H1 (cell line): Measurements from ENCODE around the gene NSD2. TPM values are rescaled to one million over a fixed set of nuclear protein-coding genes. Genes with fewer than 3 reads are reported as not detected.

Source experiments
- CTCF ChIA-PET: fragments of 300-600 bp; sonication (Branson Sonifier 250); formaldehyde crosslinking; loops from one replicate; lab custom pipeline; 2021; ENCODE audit not compliant: partially characterized antibody; lab: Charles Lee
- POLR2A ChIA-PET: fragments of 300-600 bp; sonication (Branson Sonifier 250); formaldehyde crosslinking; loops from one replicate; lab custom pipeline; 2021; ENCODE audit warnings: inconsistent platforms; ENCODE audit not compliant: partially characterized antibody; lab: Charles Lee
- DNase-seq, 2 experiments: peaks; one replicate each; pipeline versions ENCODE4 v3.0.0 to v3.0.0-alpha.2; 2010 to 2022; ENCODE audit warnings: low spot score in 2 of 2, low read depth in 1 of 2, mixed read lengths in 1 of 2
- FAIRE-seq: peaks from 2 replicates; lab custom pipeline; 2011; peaks lifted over from hg19 to GRCh38; lab: Jason Lieb, UNC
- H2AFZ ChIP-seq: 2 replicates; pipeline ENCODE4 v1.8.1; 2012; ENCODE audit warnings: low read length, inconsistent platforms
- H2AK5ac ChIP-seq: 2 replicates; pipeline ENCODE4 v1.6.1; 2013; ENCODE audit warnings: low read depth, low read length
- H2BK120ac ChIP-seq: replicated peaks from 2 replicates; pipeline ENCODE3; 2013; ENCODE audit warnings: low read depth, low read length, inconsistent platforms
- H2BK12ac ChIP-seq: 2 replicates; pipeline ENCODE4 v1.6.1; 2013; ENCODE audit warnings: low read depth, low read length
- H2BK15ac ChIP-seq: 2 replicates; pipeline ENCODE4 v1.6.1; 2013; ENCODE audit warnings: low read length
- H2BK20ac ChIP-seq: 2 replicates; pipeline ENCODE4 v1.6.1; 2013; ENCODE audit warnings: low read length
- H2BK5ac ChIP-seq: 2 replicates; pipeline ENCODE4 v1.6.1; 2013; ENCODE audit warnings: low read depth, low read length
- H3K14ac ChIP-seq: 2 replicates; pipeline ENCODE4 v1.6.1; 2013; ENCODE audit warnings: inconsistent platforms; ENCODE audit not compliant: insufficient read length
- H3K18ac ChIP-seq: 2 replicates; pipeline ENCODE4 v1.6.1; 2013; ENCODE audit warnings: low read length; ENCODE audit errors: extremely low read depth
- H3K23ac ChIP-seq: 2 replicates; pipeline ENCODE4 v1.6.1; 2013; ENCODE audit warnings: inconsistent platforms; ENCODE audit not compliant: insufficient read length
- H3K23me2 ChIP-seq: 2 replicates; pipeline ENCODE4 v1.6.1; 2013; ENCODE audit warnings: low read depth, low read length
- H3K27ac ChIP-seq: 2 replicates; pipeline ENCODE4 v1.6.1; 2011; ENCODE audit warnings: low read depth, low read length, inconsistent platforms
- H3K27me3 ChIP-seq, 4 experiments: replicated peaks in 1 of 4; 1 replicate in 1 of 4; 2 replicates in 3 of 4; pipeline versions ENCODE4 v1.6.1 to v1.8.1; 2011 to 2013; ENCODE audit warnings: low read length in 3 of 4, mild to moderate bottlenecking in 3 of 4, inconsistent platforms in 2 of 4, mixed read lengths in 2 of 4, moderate library complexity in 1 of 4; ENCODE audit not compliant: control insufficient read depth in 3 of 4, insufficient read depth in 3 of 4; ENCODE audit errors: extremely low read depth in 1 of 4
- H3K36me3 ChIP-seq, 4 experiments: 2 replicates each; pipeline versions ENCODE4 v1.6.1 to v1.8.1; 2011 to 2013; ENCODE audit warnings: mild to moderate bottlenecking in 4 of 4, low read length in 3 of 4, moderate library complexity in 2 of 4, control low read depth in 1 of 4, inconsistent platforms in 1 of 4; ENCODE audit not compliant: insufficient read depth in 4 of 4, control insufficient read depth in 2 of 4
- H3K4ac ChIP-seq: replicated peaks from 2 replicates; pipeline ENCODE3; 2013; ENCODE audit warnings: low read length, low read depth, mixed read lengths, inconsistent platforms; ENCODE audit not compliant: insufficient read length
- H3K4me1 ChIP-seq, 4 experiments: replicated peaks in 1 of 4; 1 replicate in 1 of 4; 2 replicates in 3 of 4; pipeline versions ENCODE4 v1.6.1 to v1.8.1; 2011 to 2013; ENCODE audit warnings: low read length in 3 of 4, inconsistent platforms in 2 of 4, mixed read lengths in 1 of 4; ENCODE audit not compliant: insufficient read depth in 4 of 4, control insufficient read depth in 3 of 4
- H3K4me2 ChIP-seq, 2 experiments: 2 replicates each; pipeline versions ENCODE4 v1.6.1 to v1.8.1; 2011 to 2013; ENCODE audit warnings: low read depth in 2 of 2, low read length in 2 of 2, control low read depth in 1 of 2, inconsistent platforms in 1 of 2, mild to moderate bottlenecking in 1 of 2; ENCODE audit not compliant: insufficient read depth in 1 of 2
- H3K4me3 ChIP-seq, 4 experiments: fragments of 200-600, 300-600 bp in 1 of 4; sonication (generic), shearing (Covaris generic), sonication (Bioruptor Twin) in 1 of 4; 2 replicates each; pipeline versions ENCODE4 v1.5.1 to v1.8.1; 2011 to 2016; ENCODE audit warnings: low read length in 4 of 4, low read depth in 3 of 4, control low read depth in 2 of 4, inconsistent platforms in 2 of 4, mild to moderate bottlenecking in 2 of 4, mixed read lengths in 1 of 4, moderate library complexity in 1 of 4; ENCODE audit not compliant: insufficient read depth in 2 of 4; ENCODE audit errors: extremely low read depth in 1 of 4
- H3K56ac ChIP-seq: replicated peaks from 2 replicates; pipeline ENCODE3; 2013; ENCODE audit warnings: low read depth, mild to moderate bottlenecking, mixed read lengths, low read length, inconsistent platforms; ENCODE audit not compliant: insufficient read length
- H3K79me1 ChIP-seq: 2 replicates; pipeline ENCODE4 v1.6.1; 2013; ENCODE audit warnings: low read depth, low read length, control low read depth
- H3K79me2 ChIP-seq, 2 experiments: 2 replicates each; pipeline versions ENCODE4 v1.6.1 to v1.8.1; 2012 to 2013; ENCODE audit warnings: low read length in 2 of 2, mild to moderate bottlenecking in 2 of 2, inconsistent platforms in 1 of 2; ENCODE audit not compliant: insufficient read depth in 2 of 2, control insufficient read depth in 1 of 2
- H3K9ac ChIP-seq, 4 experiments: replicated peaks in 1 of 4; 1 replicate in 1 of 4; 2 replicates in 3 of 4; pipeline versions ENCODE4 v1.6.1 to v1.8.1; 2011 to 2013; ENCODE audit warnings: low read depth in 3 of 4, low read length in 3 of 4, control low read depth in 2 of 4, mild to moderate bottlenecking in 2 of 4, moderate library complexity in 2 of 4, inconsistent platforms in 1 of 4; ENCODE audit errors: extremely low read depth in 1 of 4
- H3K9me3 ChIP-seq, 2 experiments: 2 replicates each; pipeline versions ENCODE4 v1.6.1 to v1.8.1; 2012 to 2013; ENCODE audit warnings: mild to moderate bottlenecking in 2 of 2, moderate library complexity in 2 of 2, control low read depth in 1 of 2, inconsistent platforms in 1 of 2, low read depth in 1 of 2, low read length in 1 of 2, mixed read lengths in 1 of 2; ENCODE audit not compliant: insufficient read depth in 2 of 2
- H4K20me1 ChIP-seq, 2 experiments: replicated peaks in 1 of 2; 2 replicates each; pipeline versions ENCODE3 to v1.8.1; 2011 to 2013; ENCODE audit warnings: inconsistent platforms in 2 of 2, low read length in 2 of 2, mild to moderate bottlenecking in 1 of 2; ENCODE audit not compliant: insufficient read depth in 2 of 2, control insufficient read depth in 1 of 2
- H4K5ac ChIP-seq: 2 replicates; pipeline ENCODE4 v1.6.1; 2013; ENCODE audit warnings: low read length, low read depth, mixed read lengths, inconsistent platforms; ENCODE audit not compliant: insufficient read length
- H4K8ac ChIP-seq: 2 replicates; pipeline ENCODE4 v1.8.0; 2013; ENCODE audit warnings: mild to moderate bottlenecking, moderate library complexity, low read length, inconsistent platforms; ENCODE audit not compliant: insufficient read depth; ENCODE audit errors: extremely low read depth
- H4K91ac ChIP-seq: replicated peaks from 2 replicates; pipeline ENCODE3; 2013; ENCODE audit warnings: low read length, mixed read lengths, inconsistent platforms; ENCODE audit not compliant: insufficient read length
- BACH1 ChIP-seq: IDR thresholded peaks from 2 replicates; pipeline ENCODE4 v1.6.1; 2012; ENCODE audit warnings: low read length, improper control_type of control experiment
- BCL11A ChIP-seq, 2 experiments: IDR thresholded peaks; one replicate each; pipeline ENCODE4 v1.6.1; 2011; ENCODE audit warnings: low read depth in 2 of 2, low read length in 2 of 2, mild to moderate bottlenecking in 2 of 2
- CBX8 ChIP-seq: fragments of 300-800, 300-1000 bp; sonication (generic); IDR thresholded peaks from 2 replicates; pipeline ENCODE4 v1.7.1; 2016; ENCODE audit warnings: low read depth, low read length, borderline replicate concordance
- CREB1 ChIP-seq: IDR thresholded peaks from 2 replicates; pipeline ENCODE4 v1.6.1; 2012; ENCODE audit warnings: inconsistent platforms
- EGR1 ChIP-seq: IDR thresholded peaks from 2 replicates; pipeline ENCODE4 v1.6.1; 2011; ENCODE audit warnings: low read depth, low read length, borderline replicate concordance
- NANOG ChIP-seq: IDR thresholded peaks from 2 replicates; pipeline ENCODE4 v1.6.1; 2011; ENCODE audit warnings: low read length, low read depth, mild to moderate bottlenecking, inconsistent platforms; ENCODE audit not compliant: insufficient read depth, poor library complexity, severe bottlenecking
- POU5F1 ChIP-seq: IDR thresholded peaks from 2 replicates; pipeline ENCODE4 v1.6.1; 2011; ENCODE audit warnings: low read depth, mild to moderate bottlenecking, low read length, moderate library complexity
- SAP30 ChIP-seq: fragments of 300-600 bp; sonication (generic); IDR thresholded peaks from 2 replicates; pipeline ENCODE4 v1.7.1; 2012; ENCODE audit warnings: low read length, moderate library complexity, mild to moderate bottlenecking, inconsistent platforms; ENCODE audit not compliant: insufficient read depth, insufficient replicate concordance
- SUZ12 ChIP-seq: fragments of 200-600 bp; sonication (generic); IDR thresholded peaks from 2 replicates; pipeline ENCODE4 v1.6.1; 2012; ENCODE audit warnings: mild to moderate bottlenecking, inconsistent platforms, low read length, moderate library complexity, mixed read lengths
- TEAD4 ChIP-seq: IDR thresholded peaks from 2 replicates; pipeline ENCODE4 v1.6.1; 2012; ENCODE audit warnings: low read depth, low read length, inconsistent platforms, mixed read lengths
- WGBS, 2 experiments: shearing (Covaris generic) in 1 of 2; methylation state at CpG; one replicate each; pipeline versions ENCODE4 v1.1.6 to v1.1.7; 2013 to 2015; ENCODE audit warnings: low lambda C conversion rate in 2 of 2, mixed read lengths in 2 of 2, inconsistent platforms in 1 of 2, low coverage in 1 of 2, missing lambda C conversion rate in 1 of 2; ENCODE audit not compliant: insufficient replicate concordance in 2 of 2, insufficient coverage in 1 of 2, insufficient read length in 1 of 2; ENCODE audit errors: extremely low coverage in 1 of 2, missing lambda C conversion rate in 1 of 2; 5-methylcytosine and 5-hydroxymethylcytosine counted together
- polyA plus RNA-seq, 7 experiments: library from polyadenylated mRNA; depleted of rRNA in 3 of 7; stranded (reverse) in 5 of 7; unstranded in 2 of 7; fragments of >200 nt in 5 of 7; fragments of 200-250 nt in 2 of 7; gene quantifications; 1 replicate in 5 of 7; 2 replicates in 1 of 7; 4 replicates in 1 of 7; pipeline versions ENCODE4 v1.2.1 to v1.2.3, GENCODE V29; 2011 to 2013; ENCODE audit warnings: missing spikeins in 2 of 7, mixed read lengths in 2 of 7
- total RNA-seq: library from RNA; stranded (reverse); fragmentation: NEBNext Ultra II Directional; extraction: Animal tissue kit (Norgen Biotek cat#: 25700); gene quantifications from 2 replicates; pipeline ENCODE4 v1.2.1, GENCODE V29; 2021
- TF ChIP-seq, protein P1 (sequence below): IDR thresholded peaks from 2 replicates; pipeline ENCODE4 v1.6.1; 2012; ENCODE audit warnings: inconsistent platforms
- TF ChIP-seq, protein P2 (sequence below): IDR thresholded peaks from 2 replicates; pipeline ENCODE4 v1.6.1; 2011; ENCODE audit warnings: low read depth, mild to moderate bottlenecking, low read length; ENCODE audit not compliant: insufficient read depth

Gene NSD2
- total and polyA plus RNA-seq, 2 of the 8 experiments (the other 6 are each of a cell fraction or from before 2014, with no cell fraction given): 26.7 to 129 TPM

- Histone ChIP-seq H3K4ac (no peak overlapping the region), H3K27me3 (no peaks in the 10 kb centered on the region), H2AFZ (no peak overlapping the region), H3K27ac (no peak overlapping the region), H2BK12ac (no peak overlapping the region), H3K18ac (no peak overlapping the region), H3K9ac (no peak overlapping the region), H3K79me2 (peaks cover 7 to 58% of the 10 kb centered on the region in 2 experiments; a peak in 3 of 4 replicates), H2BK120ac (no peak overlapping the region), H4K5ac (no peak overlapping the region), H3K23ac (no peak overlapping the region), H2AK5ac (no peak overlapping the region), H3K4me2 (no peak overlapping the region), H3K4me3 (no peak overlapping the region), H4K8ac (no peak overlapping the region; the same call in 1 of the 2 replicates), H2BK20ac (no peak overlapping the region), H2BK5ac (no peak overlapping the region), H3K4me1 (no peaks in the 10 kb centered on the region), H3K79me1 (peaks cover 17% of the 10 kb centered on the region), H4K20me1 (peaks cover 32 to 35% of the 10 kb centered on the region in 2 experiments), H3K36me3 (peaks cover 13 to 20% (median 16%) of the 10 kb centered on the region in 4 experiments; a peak in 7 of 8 replicates), H3K23me2 (no peaks in the 10 kb centered on the region; the same call in 1 of the 2 replicates), H2BK15ac (no peak overlapping the region), H3K14ac (no peak overlapping the region), H4K91ac (no peak overlapping the region), H3K9me3 (no peaks in the 10 kb centered on the region), H3K56ac (no peak overlapping the region)
- POLR2A ChIA-PET: interaction anchor here (0.6 kb wide), 1 partner anchor 42 kb away, joined by 3 read pairs; the partner anchor contains the start of gene LETM1
- TF ChIP-seq TEAD4: no peak
- TF ChIP-seq CBX8: no peak
- TF ChIP-seq POU5F1: no peak
- no peak for TF ChIP-seq NANOG
- no peak for TF ChIP-seq SAP30
- TF ChIP-seq, protein P1, sequence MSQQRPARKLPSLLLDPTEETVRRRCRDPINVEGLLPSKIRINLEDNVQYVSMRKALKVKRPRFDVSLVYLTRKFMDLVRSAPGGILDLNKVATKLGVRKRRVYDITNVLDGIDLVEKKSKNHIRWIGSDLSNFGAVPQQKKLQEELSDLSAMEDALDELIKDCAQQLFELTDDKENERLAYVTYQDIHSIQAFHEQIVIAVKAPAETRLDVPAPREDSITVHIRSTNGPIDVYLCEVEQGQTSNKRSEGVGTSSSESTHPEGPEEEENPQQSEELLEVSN: no peak
- TF ChIP-seq EGR1: no peak
- no peak for TF ChIP-seq CREB1
- TF ChIP-seq SUZ12: no peak
- TF ChIP-seq BCL11A (IDR thresholded peaks at IDR 0.05; ENCODE audit: low read depth in 2 of 2, low read length in 2 of 2): no peak
- TF ChIP-seq, protein P2, sequence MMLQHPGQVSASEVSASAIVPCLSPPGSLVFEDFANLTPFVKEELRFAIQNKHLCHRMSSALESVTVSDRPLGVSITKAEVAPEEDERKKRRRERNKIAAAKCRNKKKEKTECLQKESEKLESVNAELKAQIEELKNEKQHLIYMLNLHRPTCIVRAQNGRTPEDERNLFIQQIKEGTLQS: no peak
- TF ChIP-seq BACH1: no peak
- DNase-seq: no peak
- CTCF ChIA-PET: interaction anchor here (0.6 to 6.0 kb wide), 21 partner anchors 8 to 175 kb away, joined by 3 to 69 read pairs (median 8); partner anchors contain the start of gene LETM1
- FAIRE-seq: no peak
- 94% methylated on average over 6 of the region's 6 CpGs; no CpG with 5 or more reads in 1 of the 2 experiments for WGBS, 2 experiments
Measured at GRCh38 chr4:1898007-1898406, 26.8 kb downstream of the NSD2 start.
